D721Med (cell line): ENCODE data around the gene CERK.

Experiments
- DNase-seq: peaks from one replicate; pipeline ENCODE4 v3.0.0; 2011; ENCODE audit warnings: low spot score; ENCODE audit not compliant: insufficient read length
- FAIRE-seq: peaks from 2 replicates; lab custom pipeline; 2011; peaks lifted over from hg19 to GRCh38; lab: Jason Lieb, UNC
- TF ChIP-seq, protein P1 (sequence below): IDR thresholded peaks from 2 replicates; pipeline ENCODE4 v1.5.1; 2012; ENCODE audit warnings: mild to moderate bottlenecking, control low read depth; ENCODE audit not compliant: insufficient read depth; ENCODE audit errors: missing control alignments

The CERK gene

DNA sequence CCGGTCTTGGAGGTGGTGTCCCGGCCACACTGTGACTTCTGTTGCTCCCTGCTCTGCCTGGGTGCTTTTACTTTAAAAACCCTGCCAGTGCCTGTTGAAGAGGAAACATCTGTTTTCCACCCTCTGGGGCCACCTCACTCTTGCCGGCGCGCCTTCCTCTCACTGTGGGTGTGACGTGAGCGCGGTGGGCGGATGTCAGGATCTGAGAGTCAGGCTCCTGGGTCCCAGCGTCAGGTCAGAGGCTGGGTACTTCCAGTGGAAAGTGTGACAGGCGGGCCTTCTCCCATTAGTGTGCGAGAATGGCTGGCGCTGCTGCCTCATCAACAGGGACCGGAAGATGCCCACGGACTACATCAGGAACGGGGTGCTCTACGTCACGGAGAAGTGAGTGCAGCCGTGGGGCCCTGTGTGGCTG is 63.7 kb downstream of the CERK start:
- FAIRE-seq (no peak), DNase-seq (no peak)
- TF ChIP-seq, protein P1, sequence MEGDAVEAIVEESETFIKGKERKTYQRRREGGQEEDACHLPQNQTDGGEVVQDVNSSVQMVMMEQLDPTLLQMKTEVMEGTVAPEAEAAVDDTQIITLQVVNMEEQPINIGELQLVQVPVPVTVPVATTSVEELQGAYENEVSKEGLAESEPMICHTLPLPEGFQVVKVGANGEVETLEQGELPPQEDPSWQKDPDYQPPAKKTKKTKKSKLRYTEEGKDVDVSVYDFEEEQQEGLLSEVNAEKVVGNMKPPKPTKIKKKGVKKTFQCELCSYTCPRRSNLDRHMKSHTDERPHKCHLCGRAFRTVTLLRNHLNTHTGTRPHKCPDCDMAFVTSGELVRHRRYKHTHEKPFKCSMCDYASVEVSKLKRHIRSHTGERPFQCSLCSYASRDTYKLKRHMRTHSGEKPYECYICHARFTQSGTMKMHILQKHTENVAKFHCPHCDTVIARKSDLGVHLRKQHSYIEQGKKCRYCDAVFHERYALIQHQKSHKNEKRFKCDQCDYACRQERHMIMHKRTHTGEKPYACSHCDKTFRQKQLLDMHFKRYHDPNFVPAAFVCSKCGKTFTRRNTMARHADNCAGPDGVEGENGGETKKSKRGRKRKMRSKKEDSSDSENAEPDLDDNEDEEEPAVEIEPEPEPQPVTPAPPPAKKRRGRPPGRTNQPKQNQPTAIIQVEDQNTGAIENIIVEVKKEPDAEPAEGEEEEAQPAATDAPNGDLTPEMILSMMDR = no peak

DNA sequence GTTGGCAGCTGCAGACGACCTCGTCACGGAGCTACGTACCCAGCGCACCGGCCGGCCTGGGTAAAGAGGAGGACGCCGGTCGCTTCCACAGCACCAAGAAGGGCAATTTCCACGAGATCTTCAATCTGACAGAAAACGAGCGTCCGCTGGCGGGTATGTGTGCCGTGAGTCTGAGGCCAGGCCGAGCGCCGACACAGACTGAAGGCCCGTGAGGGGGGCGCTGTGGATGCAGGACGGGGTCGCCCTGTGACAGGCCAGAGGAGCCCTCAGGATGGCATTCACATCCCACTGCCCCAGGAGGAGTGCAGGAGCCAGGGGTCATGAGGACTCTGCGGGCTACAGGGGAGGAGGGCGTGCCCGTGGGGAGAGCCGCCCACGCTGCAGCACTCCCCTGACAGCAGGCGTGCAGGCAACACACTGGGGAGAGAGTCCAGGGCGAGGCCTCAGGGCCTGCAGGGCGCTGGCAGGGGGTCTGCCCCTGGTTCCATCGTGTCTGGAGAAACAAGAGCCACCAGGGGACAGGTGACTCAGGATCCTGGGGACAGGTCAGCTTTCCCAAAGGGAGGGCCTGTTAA is 64.3 kb downstream of the CERK start:
- TF ChIP-seq, protein P1 = no peak
- FAIRE-seq (no peak), DNase-seq (no peak)

DNA sequence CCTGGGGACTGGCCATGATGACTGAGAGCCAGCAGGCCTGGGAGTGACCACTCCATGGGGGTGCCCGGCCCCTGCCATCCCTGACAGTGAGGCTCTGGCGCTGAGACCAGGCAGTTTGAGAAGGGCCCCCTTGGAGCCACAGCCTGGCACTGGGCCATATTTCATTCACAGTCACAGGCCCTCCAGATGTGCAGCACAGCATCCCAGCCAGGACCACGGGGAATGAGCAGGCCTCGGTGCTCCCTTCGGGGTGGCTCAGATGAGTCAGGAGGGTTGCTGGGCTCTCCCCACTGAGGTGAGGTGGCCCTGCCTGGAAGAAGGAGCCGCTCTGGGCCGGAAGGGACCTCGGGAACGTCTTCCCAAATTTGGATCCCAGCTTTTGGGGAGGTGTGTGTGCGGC is 64.8 kb downstream of the CERK start:
- DNase-seq = no peak
- TF ChIP-seq, protein P1 = no peak
- FAIRE-seq = no peak

DNA sequence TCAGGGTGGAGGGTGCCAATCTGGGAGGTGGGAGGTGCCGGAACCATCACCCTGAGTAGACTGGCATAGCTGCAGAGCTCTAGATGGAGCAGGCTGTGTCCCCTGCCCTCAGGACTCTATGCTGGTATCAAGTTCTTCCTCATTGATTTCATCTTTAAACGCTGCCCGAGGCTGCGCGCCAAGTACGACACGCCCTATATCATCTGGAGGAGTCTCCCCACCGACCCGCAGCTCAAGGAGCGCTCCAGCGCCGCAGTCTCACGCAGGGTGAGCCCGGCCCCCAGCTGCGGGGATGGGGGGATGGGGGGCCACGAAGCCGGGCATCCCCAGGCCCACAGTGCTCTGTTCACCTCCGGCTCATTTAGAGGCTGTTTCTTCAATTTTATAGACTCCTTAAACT is 65.3 kb downstream of the CERK start:
- no peak for DNase-seq
- no peak for FAIRE-seq
- TF ChIP-seq, protein P1 = no peak

DNA sequence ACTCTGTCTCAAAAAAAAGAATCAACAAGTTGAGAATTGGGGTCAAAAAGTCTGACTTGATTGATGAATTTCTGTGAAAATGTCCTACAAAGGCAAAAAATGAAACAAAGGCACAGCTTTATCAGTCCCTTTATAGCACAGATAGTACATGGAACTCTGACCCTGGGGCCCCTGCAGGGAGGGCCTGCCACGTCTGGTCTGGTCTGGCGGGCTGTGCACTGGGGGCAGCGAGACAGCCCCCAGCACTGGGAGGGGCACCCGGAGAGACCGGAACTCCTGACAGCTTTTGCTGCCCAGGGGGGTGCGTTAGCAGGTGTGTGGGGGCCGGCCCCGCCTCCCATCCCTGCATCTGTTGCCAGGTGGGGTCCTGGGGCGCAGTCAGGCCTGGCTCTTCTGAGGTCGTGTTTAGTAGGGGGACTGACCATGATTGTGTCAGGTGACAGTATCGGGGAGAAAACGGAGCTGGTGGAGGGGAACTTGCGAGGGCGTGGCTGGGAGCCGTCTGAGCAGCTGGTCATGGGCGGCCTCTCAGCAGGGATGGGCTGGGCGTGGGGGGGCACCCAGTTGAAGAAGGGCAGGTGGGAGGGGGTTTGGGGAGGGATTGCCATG is 66.1 kb downstream of the CERK start:
- FAIRE-seq = no peak
- no peak for DNase-seq
- TF ChIP-seq, protein P1 = no peak

DNA sequence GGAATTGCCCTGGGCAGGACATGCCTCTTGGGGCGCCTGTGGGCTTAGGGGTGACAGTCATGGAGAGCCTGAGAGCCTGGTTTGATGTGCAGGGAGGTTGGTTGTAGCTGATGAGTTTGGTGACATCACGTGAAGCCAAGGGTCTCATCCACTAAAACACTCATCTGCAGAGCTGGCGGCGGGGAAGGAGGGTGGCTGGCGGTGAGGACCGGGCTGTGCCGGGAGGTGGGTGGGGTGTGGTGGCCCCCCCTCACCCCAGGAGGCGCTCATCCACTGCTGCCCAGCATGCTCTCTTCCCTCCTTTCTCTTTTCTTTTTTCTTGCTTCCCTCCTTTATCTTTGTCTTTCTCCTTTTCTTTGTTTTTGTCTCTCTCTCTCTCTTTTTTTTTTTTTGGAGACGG is 68.9 kb downstream of the CERK start:
- FAIRE-seq (no peak), DNase-seq (no peak)
- TF ChIP-seq, protein P1 = no peak

DNA sequence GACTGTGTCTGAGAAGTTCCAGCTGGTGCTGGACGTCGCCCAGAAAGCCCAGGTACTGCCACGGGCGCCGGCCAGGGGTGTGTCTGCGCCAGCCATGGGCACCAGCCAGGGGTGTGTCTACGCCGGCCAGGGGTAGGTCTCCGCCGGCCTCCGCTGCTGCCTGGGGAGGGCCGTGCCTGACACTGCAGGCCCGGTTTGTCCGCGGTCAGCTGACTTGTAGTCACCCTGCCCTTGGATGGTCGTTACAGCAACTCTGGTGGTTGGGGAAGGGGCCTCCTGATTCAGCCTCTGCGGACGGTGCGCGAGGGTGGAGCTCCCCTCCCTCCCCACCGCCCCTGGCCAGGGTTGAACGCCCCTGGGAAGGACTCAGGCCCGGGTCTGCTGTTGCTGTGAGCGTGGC is 69.9 kb downstream of the CERK start:
- DNase-seq (no peak), FAIRE-seq (no peak)
- TF ChIP-seq, protein P1 = no peak
